IPS DF 6.9 (cell line): ENCODE results near the gene PACS2.

Experiments
- DNase-seq: peaks from one replicate; pipeline ENCODE4 v3.0.0-alpha.2; 2013; ENCODE audit warnings: low read depth, low spot score
- H3K27ac ChIP-seq: one replicate; pipeline ENCODE4 v1.5.1; 2013; ENCODE audit warnings: low read length, control low read depth
- H3K27me3 ChIP-seq: 2 replicates; pipeline ENCODE4 v1.6.1; 2013; ENCODE audit warnings: mild to moderate bottlenecking, low read length; ENCODE audit not compliant: control insufficient read depth, insufficient read depth
- H3K36me3 ChIP-seq: 2 replicates; pipeline ENCODE4 v1.6.1; 2013; ENCODE audit warnings: low read length; ENCODE audit not compliant: control insufficient read depth, insufficient read depth
- H3K4me1 ChIP-seq: 2 replicates; pipeline ENCODE4 v1.6.1; 2013; ENCODE audit warnings: low read length; ENCODE audit not compliant: control insufficient read depth, insufficient read depth
- H3K4me3 ChIP-seq: 2 replicates; pipeline ENCODE4 v1.5.1; 2013; ENCODE audit warnings: mild to moderate bottlenecking, low read length
- H3K9me3 ChIP-seq: 2 replicates; pipeline ENCODE4 v1.6.1; 2013; ENCODE audit warnings: low read length, inconsistent platforms; ENCODE audit not compliant: control insufficient read depth, insufficient read depth
- WGBS: extraction: QIAGEN DNeasy Blood & Tissue Kit; methylation state at CpG from one replicate; pipeline ENCODE4 v1.1.7; 2013; ENCODE audit warnings: mixed read lengths, missing lambda C conversion rate; ENCODE audit not compliant: insufficient read length, insufficient coverage; 5-methylcytosine and 5-hydroxymethylcytosine counted together

Gene PACS2

DNA sequence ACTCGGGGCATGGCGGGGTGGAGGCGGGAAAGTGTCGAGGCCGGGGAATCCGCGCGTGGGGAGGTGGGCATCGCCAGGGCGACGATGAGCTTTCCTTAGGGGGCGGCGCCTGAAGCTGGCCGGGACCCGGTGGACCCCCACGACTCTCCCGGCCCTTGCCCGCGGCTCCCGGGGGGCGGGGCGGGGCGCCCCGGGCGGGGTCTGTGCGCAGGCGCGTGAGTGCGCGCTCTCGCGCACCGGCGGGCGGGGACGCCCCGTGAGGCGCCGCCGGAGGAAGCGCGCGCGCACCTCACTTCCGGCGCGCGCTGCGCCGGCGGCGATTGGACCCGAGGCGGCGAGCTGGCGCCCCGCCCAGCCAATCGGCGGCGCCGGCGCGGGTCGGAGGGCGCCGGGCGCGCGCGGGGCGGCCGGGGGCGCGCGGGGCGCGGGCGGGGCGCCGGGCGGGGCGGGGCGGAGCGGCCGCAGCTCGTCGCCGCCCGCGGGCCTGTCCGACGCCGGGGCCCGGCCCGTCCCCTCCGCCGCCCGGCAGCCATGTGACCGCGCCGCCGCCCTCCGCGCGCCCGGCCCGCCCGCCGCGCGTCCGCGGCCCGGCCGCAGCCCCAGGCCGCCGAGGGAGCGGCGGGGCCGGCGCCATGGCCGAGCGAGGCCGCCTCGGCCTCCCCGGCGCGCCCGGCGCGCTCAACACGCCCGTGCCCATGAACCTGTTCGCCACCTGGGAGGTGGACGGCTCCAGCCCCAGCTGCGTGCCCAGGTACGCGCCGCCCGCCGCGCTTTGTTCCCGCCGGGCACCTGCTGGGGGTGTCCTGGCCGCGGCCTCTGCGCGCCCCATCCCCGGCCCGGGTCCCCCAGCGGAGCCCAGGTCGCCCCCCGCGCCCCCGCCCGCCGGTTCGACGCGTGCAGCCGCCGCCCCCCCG lies at the start of gene PACS2:
Gene PACS2 (plus strand): TSS at position 462 of the 914 bp plus-strand sequence. CDS start 171 bp downstream, at position 633.
- Histone ChIP-seq H3K27me3 (peaks cover 1% of the 10 kb centered on the region; the same call in 1 of the 2 replicates), H3K9me3 (no peaks in the 10 kb centered on the region), H3K4me3 (peak within 1 kb of the TSS; percentile 93), H3K27ac (no peak within 1 kb of the TSS), H3K36me3 (no peaks in the 10 kb centered on the region; the same call in 1 of the 2 replicates), H3K4me1 (peaks cover 6% of the 10 kb centered on the region)
- WGBS = no CpG with 5 or more reads among the region's 163 CpGs
- DNase-seq = no peak

DNA sequence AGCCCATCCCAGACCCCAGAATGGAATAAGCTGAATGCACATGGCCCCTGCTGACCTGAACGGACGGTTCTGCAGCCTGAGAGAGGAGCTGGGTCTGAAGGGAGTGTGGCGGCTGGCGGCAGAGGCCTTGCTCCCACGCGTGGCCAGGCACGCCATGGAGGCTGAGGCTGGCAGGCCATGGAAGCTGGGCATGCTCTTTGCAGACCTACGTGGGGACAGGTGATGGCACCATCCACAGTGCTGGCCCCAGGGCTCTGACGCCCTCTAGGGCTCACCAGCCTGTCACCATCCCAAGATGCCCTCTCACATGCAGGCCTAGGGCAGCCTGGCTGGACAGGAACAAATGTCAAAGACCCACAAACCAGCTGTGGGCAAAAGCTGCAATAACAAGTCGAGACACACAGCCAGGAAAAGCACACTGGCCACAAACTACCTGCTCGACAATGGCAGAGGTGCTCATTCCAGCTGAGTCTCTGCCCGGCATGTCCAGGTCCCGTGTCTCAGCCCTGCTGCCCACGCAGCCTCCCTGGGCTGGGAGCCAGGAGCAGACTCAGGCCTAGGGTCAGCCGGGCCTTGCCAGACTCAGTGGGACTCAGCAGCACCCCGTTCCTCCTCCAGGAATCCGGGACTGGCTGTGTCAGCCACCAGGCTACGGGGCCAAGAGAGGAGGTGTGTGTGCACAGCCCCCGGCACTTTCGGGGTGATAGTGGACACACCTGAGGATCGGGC lies 46.6 kb upstream of the PACS2 start:
- no peak for DNase-seq
- H3K4me3 ChIP-seq = no peak overlapping the region
- no peaks in the 10 kb centered on the region for H3K36me3 ChIP-seq
- H3K4me1 ChIP-seq = no peaks in the 10 kb centered on the region
- H3K27me3 ChIP-seq = no peaks in the 10 kb centered on the region
- H3K27ac ChIP-seq = no peak overlapping the region
- no peaks in the 10 kb centered on the region for H3K9me3 ChIP-seq
- WGBS = no CpG with 5 or more reads among the region's 21 CpGs

DNA sequence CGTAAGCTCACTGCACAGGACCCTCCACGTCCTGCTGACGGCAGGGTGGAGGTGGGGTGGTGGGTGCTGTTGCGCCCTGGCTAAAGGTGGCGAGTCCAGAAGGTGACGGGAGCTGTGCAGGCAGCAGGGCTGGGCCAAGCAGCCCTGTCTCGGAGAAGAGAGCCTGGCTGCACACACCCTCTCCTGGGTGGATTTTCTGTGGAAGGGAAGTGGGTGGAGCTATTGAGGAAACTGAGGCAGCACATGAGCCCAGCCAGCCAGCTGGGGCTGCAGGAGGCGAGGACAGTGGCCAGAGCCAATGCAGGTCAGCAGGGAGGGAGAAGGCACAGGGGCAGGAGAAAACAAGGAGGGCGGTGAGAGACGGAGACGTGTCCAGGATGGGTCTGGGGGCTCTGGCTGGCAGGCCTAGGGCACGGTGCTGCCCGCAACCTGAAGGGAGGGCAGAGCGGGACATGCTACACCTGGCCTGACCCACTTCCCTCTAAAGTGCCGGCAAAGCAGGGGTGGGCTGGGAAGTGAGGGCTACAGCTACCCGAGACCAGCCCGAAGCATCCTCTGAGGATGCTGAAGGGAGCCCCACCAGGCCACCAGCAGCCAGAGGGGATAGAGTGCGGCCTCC lies 45.7 kb upstream of the PACS2 start:
- DNase-seq = no peak
- no peaks in the 10 kb centered on the region for H3K27me3 ChIP-seq
- H3K4me1 ChIP-seq = no peaks in the 10 kb centered on the region
- no CpG with 5 or more reads among the region's 18 CpGs for WGBS
- no peak overlapping the region for H3K4me3 ChIP-seq
- H3K9me3 ChIP-seq = no peaks in the 10 kb centered on the region
- no peaks in the 10 kb centered on the region for H3K36me3 ChIP-seq
- no peak overlapping the region for H3K27ac ChIP-seq

DNA sequence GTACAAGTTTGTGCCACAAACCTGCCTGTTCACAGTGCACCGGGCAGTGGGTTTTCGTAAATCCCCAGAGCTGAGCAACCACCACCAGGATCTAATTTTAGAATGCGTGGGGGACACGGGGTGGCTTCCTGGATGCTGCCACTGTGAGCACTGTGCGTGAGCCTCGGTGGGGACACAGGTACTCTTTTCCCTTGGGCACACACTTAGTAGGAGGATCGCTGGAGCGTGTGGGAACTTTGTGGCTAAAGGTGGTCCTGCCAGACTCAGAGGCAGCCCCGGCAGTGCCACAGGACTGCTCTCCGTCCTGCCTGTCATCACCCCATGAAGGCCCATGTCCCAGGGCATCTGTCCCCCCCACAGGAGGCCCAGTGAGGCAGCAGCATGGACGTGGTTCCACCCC lies 45.1 kb upstream of the PACS2 start:
- Histone ChIP-seq H3K4me1 (no peaks in the 10 kb centered on the region), H3K27me3 (no peaks in the 10 kb centered on the region), H3K9me3 (no peaks in the 10 kb centered on the region), H3K4me3 (no peak overlapping the region; the same call in 1 of the 2 replicates), H3K27ac (no peak overlapping the region), H3K36me3 (no peaks in the 10 kb centered on the region)
- WGBS = no CpG with 5 or more reads among the region's 11 CpGs
- no peak for DNase-seq

DNA sequence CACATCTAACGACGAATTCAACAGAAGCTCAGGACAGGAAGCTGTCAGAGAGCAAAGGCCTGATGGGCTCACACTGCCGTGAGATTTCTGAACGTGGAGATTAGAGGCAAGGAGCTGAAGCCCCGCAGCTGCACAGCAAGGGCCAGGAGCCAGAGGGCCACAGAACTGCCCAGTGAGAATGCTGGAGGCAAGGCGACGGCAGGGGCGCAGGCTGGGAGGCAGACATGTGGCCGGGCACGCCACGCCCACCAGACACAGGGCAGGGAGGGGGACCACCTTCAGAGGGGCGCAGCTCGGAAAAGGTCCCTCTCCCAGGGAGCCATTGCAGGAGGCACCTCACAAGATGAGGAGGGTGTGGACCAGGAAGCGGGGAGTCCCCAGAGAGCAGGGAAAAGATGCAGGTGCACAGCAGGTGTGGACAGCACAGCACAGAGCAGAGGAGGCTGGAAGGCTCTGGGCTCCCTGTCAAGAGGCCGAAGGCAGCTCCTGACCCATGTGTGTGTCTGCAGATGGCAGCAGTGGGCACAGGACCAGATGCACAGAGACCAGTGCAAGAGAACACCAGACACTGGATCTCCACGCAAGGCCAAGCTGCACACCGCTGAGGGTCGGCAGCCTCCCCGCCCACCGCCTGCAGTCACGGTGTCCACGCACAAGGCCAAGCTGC lies 43.2 kb upstream of the PACS2 start:
- H3K9me3 ChIP-seq = no peaks in the 10 kb centered on the region
- H3K27ac ChIP-seq = no peak overlapping the region
- no peaks in the 10 kb centered on the region for H3K4me1 ChIP-seq
- no peaks in the 10 kb centered on the region for H3K27me3 ChIP-seq
- no peaks in the 10 kb centered on the region for H3K36me3 ChIP-seq
- no peak overlapping the region for H3K4me3 ChIP-seq
- no peak for DNase-seq
- WGBS = no CpG with 5 or more reads among the region's 22 CpGs

DNA sequence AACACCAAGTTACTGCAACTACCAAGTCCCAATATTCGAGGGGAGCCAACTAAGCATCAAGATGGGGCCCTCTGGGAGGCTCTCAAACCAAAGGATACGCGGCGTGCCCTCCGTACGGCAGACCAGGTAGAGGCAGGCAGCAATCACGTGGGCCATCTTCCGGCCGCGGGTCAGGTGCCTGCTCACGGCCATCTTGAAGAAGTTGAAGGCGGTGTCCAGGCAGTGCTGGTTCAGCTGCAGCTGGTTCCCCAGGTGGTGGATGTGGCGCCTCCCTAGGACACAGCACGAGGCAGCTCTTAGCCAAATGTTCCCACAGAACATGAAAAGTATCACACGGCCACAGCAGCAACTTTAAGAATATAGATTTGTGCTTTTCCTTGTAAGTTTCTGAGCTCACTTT lies 41.9 kb upstream of the PACS2 start:
- no peaks in the 10 kb centered on the region for H3K9me3 ChIP-seq
- no peak for DNase-seq
- no peak overlapping the region for H3K27ac ChIP-seq
- no peaks in the 10 kb centered on the region for H3K36me3 ChIP-seq
- no peaks in the 10 kb centered on the region for H3K27me3 ChIP-seq
- no CpG with 5 or more reads among the region's 15 CpGs for WGBS
- no peak overlapping the region for H3K4me3 ChIP-seq
- H3K4me1 ChIP-seq = no peaks in the 10 kb centered on the region

DNA sequence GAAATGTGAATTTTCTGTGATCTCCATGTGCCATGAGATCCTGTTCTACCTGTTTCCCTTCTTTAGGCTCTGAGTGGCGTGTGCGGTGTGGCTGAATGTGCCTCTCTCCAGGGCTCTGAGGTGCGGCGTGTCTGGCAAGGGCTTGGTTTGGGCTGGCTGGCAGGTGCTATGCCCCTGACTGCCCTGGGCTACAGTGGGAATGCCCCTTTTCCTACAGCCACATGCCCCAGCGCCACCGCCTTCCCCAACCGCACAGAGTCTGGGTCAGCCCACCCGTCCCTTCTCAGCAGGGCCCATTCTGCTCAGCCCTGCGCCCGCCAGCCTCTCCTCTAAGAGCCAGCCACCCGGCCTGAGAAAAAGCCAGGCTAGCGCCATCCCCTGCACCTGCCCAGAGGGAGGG lies 41.5 kb upstream of the PACS2 start:
- H3K27ac ChIP-seq = no peak overlapping the region
- no peaks in the 10 kb centered on the region for H3K9me3 ChIP-seq
- no CpG with 5 or more reads among the region's 12 CpGs for WGBS
- no peaks in the 10 kb centered on the region for H3K36me3 ChIP-seq
- no peak overlapping the region; the same call in 1 of the 2 replicates for H3K4me3 ChIP-seq
- no peak for DNase-seq
- H3K27me3 ChIP-seq = no peaks in the 10 kb centered on the region
- no peaks in the 10 kb centered on the region for H3K4me1 ChIP-seq

DNA sequence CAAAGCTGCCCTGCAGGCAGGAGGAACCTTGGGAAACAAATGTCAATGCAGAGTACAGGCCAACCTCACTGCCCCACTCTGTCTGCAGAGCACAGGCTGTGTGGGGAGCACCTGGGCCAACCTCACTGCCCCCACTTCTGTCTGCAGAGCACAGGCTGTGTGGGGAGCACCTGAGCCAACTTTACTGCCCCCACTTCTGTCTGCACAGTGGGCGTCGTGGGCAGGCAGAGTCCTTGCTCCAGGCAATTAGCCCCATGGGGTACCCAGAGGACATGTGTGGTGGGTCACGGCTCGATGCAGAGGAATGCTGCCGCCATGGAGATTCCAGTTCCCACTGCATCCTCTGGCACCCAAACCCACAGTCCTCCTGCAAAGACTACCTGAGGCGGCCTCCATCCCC lies 39.9 kb upstream of the PACS2 start:
- Histone ChIP-seq H3K27ac (no peak overlapping the region), H3K27me3 (no peaks in the 10 kb centered on the region), H3K36me3 (no peaks in the 10 kb centered on the region), H3K4me1 (no peaks in the 10 kb centered on the region), H3K9me3 (no peaks in the 10 kb centered on the region), H3K4me3 (no peak overlapping the region)
- no peak for DNase-seq
- no CpG with 5 or more reads among the region's 6 CpGs for WGBS

DNA sequence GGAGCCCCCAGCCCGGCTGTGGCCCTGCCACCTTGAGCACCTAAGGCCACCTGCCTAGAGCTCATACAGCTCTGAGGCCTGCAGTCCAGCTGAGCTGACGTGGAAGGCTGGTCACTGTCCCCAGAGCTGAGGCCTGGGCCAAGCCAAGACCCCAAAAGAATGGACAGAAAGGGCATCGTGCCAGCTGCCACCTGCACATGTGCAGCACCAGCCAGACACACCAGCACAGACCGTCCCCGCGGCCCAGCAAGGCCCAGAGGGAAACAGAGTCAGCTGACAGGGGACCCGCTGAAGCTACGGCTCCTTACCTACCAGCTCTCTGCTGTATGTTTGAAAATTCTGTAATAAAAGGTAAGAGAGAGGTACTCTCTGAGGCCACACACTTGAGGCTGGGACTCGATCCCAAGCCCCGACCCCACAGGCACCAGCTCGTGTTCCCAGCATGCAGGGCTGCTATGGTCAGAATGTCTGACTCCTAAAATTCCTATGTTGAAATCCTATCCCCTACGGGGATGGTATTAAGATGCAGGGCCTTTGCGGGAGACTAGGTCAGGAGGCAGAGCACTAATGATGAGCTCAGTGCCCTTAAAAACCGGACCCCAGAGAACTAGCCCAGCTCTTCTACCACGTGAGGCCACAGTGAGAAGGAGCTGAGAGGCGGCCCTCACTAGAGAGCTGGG lies 39.1 kb upstream of the PACS2 start:
- no CpG with 5 or more reads among the region's 16 CpGs for WGBS
- no peaks in the 10 kb centered on the region for H3K9me3 ChIP-seq
- no peak for DNase-seq

More for the DNA sequence above, 39.1 kb upstream of the PACS2 start:
- Histone ChIP-seq H3K4me1 (no peaks in the 10 kb centered on the region), H3K27me3 (no peaks in the 10 kb centered on the region), H3K27ac (no peak overlapping the region), H3K4me3 (no peak overlapping the region), H3K36me3 (0 out of 2 replicates have a peak, but pooled peaks cover 1% of the 10 kb centered on the region)
